MCF 10A (cell line): ENCODE measurements around the gene CLCNKA. TPM values are rescaled to one million over a fixed set of nuclear protein-coding genes. Genes with fewer than 3 reads are reported as not detected.
"Not testable (repeated sequence)": the region's sequence is repeated elsewhere in the genome, so short reads cannot be mapped to it uniquely, and the experiment has no call there.

Experiments
- BruUV-seq: library from RNA; stranded (reverse); fragments of 400-500 nt; replicated peaks from 2 replicates; lab custom pipeline; 2021; lab: Mats Ljungman, UMichigan
- CTCF ChIA-PET: fragments of 300-600 bp; sonication (Branson Sonifier 250); formaldehyde crosslinking; extraction: SDS; loops from one replicate; lab custom pipeline; 2021; ENCODE audit warnings: antibody characterized with exemption, inconsistent platforms; lab: Yijun Ruan, JAX
- POLR2A ChIA-PET: fragments of 300-600, 350-650 bp; sonication (Branson Sonifier 250); formaldehyde crosslinking; extraction: SDS; loops from one replicate; lab custom pipeline; 2020; ENCODE audit warnings: antibody characterized with exemption, inconsistent platforms; lab: Yijun Ruan, JAX
- DNase-seq: peaks from one replicate; pipeline ENCODE4 v3.0.0-alpha.2; 2018; ENCODE audit not compliant: unreplicated experiment
- H3K27ac Mint-ChIP-seq: one replicate; pipeline ENCODE4 v1.8.0; 2022; ENCODE audit warnings: mild to moderate bottlenecking, low read depth, mixed read lengths; ENCODE audit not compliant: unreplicated experiment
- H3K27me3 Mint-ChIP-seq: one replicate; pipeline ENCODE4 v1.8.0; 2022; ENCODE audit warnings: mixed read lengths; ENCODE audit not compliant: insufficient read depth, unreplicated experiment
- H3K36me3 Mint-ChIP-seq: one replicate; pipeline ENCODE4 v1.8.0; 2022; ENCODE audit warnings: mild to moderate bottlenecking, moderate library complexity, mixed read lengths; ENCODE audit not compliant: insufficient read depth, unreplicated experiment
- H3K4me1 Mint-ChIP-seq: one replicate; pipeline ENCODE4 v1.8.0; 2022; ENCODE audit warnings: mixed read lengths; ENCODE audit not compliant: insufficient read depth, unreplicated experiment
- H3K4me3 Mint-ChIP-seq: one replicate; pipeline ENCODE4 v1.8.0; 2022; ENCODE audit warnings: mild to moderate bottlenecking, moderate library complexity, mixed read lengths; ENCODE audit not compliant: unreplicated experiment
- H3K9me3 Mint-ChIP-seq: one replicate; pipeline ENCODE4 v1.8.0; 2022; ENCODE audit warnings: mixed read lengths; ENCODE audit not compliant: unreplicated experiment
- CTCF ChIP-seq: fragments of 200-600 bp; IDR thresholded peaks from one replicate; pipeline ENCODE4 v1.8.0; 2022; ENCODE audit warnings: antibody characterized with exemption, mild to moderate bottlenecking; ENCODE audit not compliant: unreplicated experiment
- intact Hi-C: fragments of 100-400 bp; cut with micrococcal nuclease; formaldehyde crosslinking; loops from 2 replicates; pipeline ENCODE4 v1.14.1; 2022
- total RNA-seq: library from RNA; stranded (reverse); gene quantifications from 2 replicates; pipeline ENCODE4 v1.2.3, GENCODE V29; 2022

The CLCNKA gene
- total RNA-seq, 1 experiment from 2014 or later: not detected

- DNase-seq: no peak
- Mint-ChIP-seq H3K4me3 (no peak overlapping the region), H3K27ac (no peak overlapping the region), H3K27me3 (no peaks in the 10 kb centered on the region), H3K9me3 (no peaks in the 10 kb centered on the region), H3K4me1 (no peaks in the 10 kb centered on the region), H3K36me3 (no peaks in the 10 kb centered on the region)
- intact Hi-C loops: no loop called here
- BruUV-seq: no TSS peak
- ChIA-PET POLR2A (interaction anchor here (0.6 kb wide), 1 partner anchor 57 kb away, joined by 3 read pairs; no protein-coding TSS in a partner anchor), CTCF (interaction anchor here (0.6 to 1.6 kb wide), 6 partner anchors 10 to 206 kb away, joined by 3 to 5 read pairs (median 3); no protein-coding TSS in a partner anchor)
- no peak for TF ChIP-seq CTCF
These were observed 24.1 kb upstream of the CLCNKA start for GRCh38 chr1:15997637-15998280.

GRCh38 chr1:15998929-15999328 lies 22.9 kb upstream of the CLCNKA start:
- CTCF ChIA-PET: interaction anchor here (0.6 kb wide), 1 partner anchor 83 kb away, joined by 4 read pairs; no protein-coding TSS in a partner anchor
- intact Hi-C loops: no loop called here
- Mint-ChIP-seq H3K4me3 (no peak overlapping the region), H3K36me3 (no peaks in the 10 kb centered on the region), H3K4me1 (no peaks in the 10 kb centered on the region), H3K27ac (no peak overlapping the region), H3K9me3 (no peaks in the 10 kb centered on the region), H3K27me3 (no peaks in the 10 kb centered on the region)
- no TSS peak for BruUV-seq
- POLR2A ChIA-PET: interaction anchor here (1.0 kb wide), 1 partner anchor 211 kb away, joined by 3 read pairs; no protein-coding TSS in a partner anchor
- TF ChIP-seq CTCF: no peak
- no peak for DNase-seq

GRCh38 chr1:16001274-16001673 lies 20.6 kb upstream of the CLCNKA start:
- POLR2A ChIA-PET, DNase-seq, H3K27me3 Mint-ChIP-seq, H3K4me3 Mint-ChIP-seq, H3K27ac Mint-ChIP-seq, BruUV-seq, H3K36me3 Mint-ChIP-seq, H3K4me1 Mint-ChIP-seq, H3K9me3 Mint-ChIP-seq: not testable (repeated sequence)
- intact Hi-C loops: loop anchor here (10.0 kb wide), 2 partner anchors 244 to 364 kb away; partner anchors contain the start of gene SZRD1
- CTCF ChIA-PET: interaction anchor here (0.7 to 1.7 kb wide), 3 partner anchors 36 to 186 kb away, joined by 3 to 4 read pairs (median 4); no protein-coding TSS in a partner anchor

GRCh38 chr1:16005597-16005996 lies 16.2 kb upstream of the CLCNKA start:
- Mint-ChIP-seq H3K27me3 (no peaks in the 10 kb centered on the region), H3K4me1 (peaks cover 15% of the 10 kb centered on the region), H3K4me3 (no peak overlapping the region), H3K9me3 (no peaks in the 10 kb centered on the region), H3K36me3 (no peaks in the 10 kb centered on the region), H3K27ac (no peak overlapping the region)
- intact Hi-C loops: loop anchor here (10.0 kb wide), 2 partner anchors 239 to 359 kb away; partner anchors contain the start of gene SZRD1
- TF ChIP-seq CTCF: no peak
- ChIA-PET CTCF (interaction anchor here (0.5 to 3.2 kb wide), 6 partner anchors 11 to 220 kb away, joined by 3 to 13 read pairs (median 5); no protein-coding TSS in a partner anchor), POLR2A (interaction anchor here (0.9 to 1.0 kb wide), 2 partner anchors 29 to 381 kb away, joined by 3 to 4 read pairs; partner anchors contain the start of gene ZBTB17)
- no peak for DNase-seq
- no TSS peak for BruUV-seq
